Panc1 (cell line): Measurements from ENCODE around the gene EDN3. TPM values are rescaled to one million over a fixed set of nuclear protein-coding genes. Genes with fewer than 3 reads are reported as not detected.

ENCODE experiments used
- ATAC-seq: fragments of 200-7000 bp; cut with Tn5 transposase; 2 replicates; pipeline ENCODE4 v1.9.1; 2020; ENCODE audit warnings: mild to moderate bottlenecking, moderate library complexity
- Bru-seq: library from RNA; stranded (reverse); fragments of 400-500 nt; gene quantifications from one replicate; lab custom pipeline; 2021; lab: Mats Ljungman, UMichigan
- BruChase-seq, 2 experiments: library from RNA; stranded (reverse); fragments of 400-500 nt; gene quantifications; one replicate each; lab custom pipeline; 2021; lab: Mats Ljungman, UMichigan
- BruUV-seq: library from RNA; stranded (reverse); fragments of 400-500 nt; replicated peaks from 2 replicates; lab custom pipeline; 2021; lab: Mats Ljungman, UMichigan
- CTCF ChIA-PET: fragments of 300-600 bp; sonication (Branson Sonifier 250); formaldehyde crosslinking; loops from one replicate; lab custom pipeline; 2022; ENCODE audit warnings: antibody characterized with exemption; lab: Charles Lee
- POLR2A ChIA-PET: fragments of 300-600 bp; sonication (Branson Sonifier 250); formaldehyde crosslinking; loops from one replicate; lab custom pipeline; 2022; ENCODE audit warnings: antibody characterized with exemption; lab: Charles Lee
- DNase-seq: peaks from one replicate; pipeline ENCODE4 v3.0.0-alpha.2; 2010; ENCODE audit warnings: low read depth, low spot score
- H3K27ac ChIP-seq: 2 replicates; pipeline ENCODE4 v1.5.1; 2011; ENCODE audit warnings: mild to moderate bottlenecking, low read length, inconsistent platforms
- H3K27me3 ChIP-seq: fragments of 200-500 bp; sonication (Bioruptor generic); 2 replicates; pipeline ENCODE4 v1.6.0; 2014; ENCODE audit warnings: low read length, inconsistent platforms; ENCODE audit not compliant: control insufficient read depth, insufficient read depth
- H3K36me3 ChIP-seq: fragments of 200-500 bp; sonication (Bioruptor generic); 2 replicates; pipeline ENCODE4 v1.5.1; 2014; ENCODE audit warnings: inconsistent platforms, mild to moderate bottlenecking, low read length, moderate library complexity; ENCODE audit not compliant: control insufficient read depth, insufficient read depth
- H3K4me1 ChIP-seq: 2 replicates; pipeline ENCODE4 v1.5.1; 2011; ENCODE audit warnings: inconsistent platforms, mild to moderate bottlenecking, low read length, moderate library complexity; ENCODE audit not compliant: control insufficient read depth, insufficient read depth
- H3K4me3 ChIP-seq, 2 experiments: 2 replicates each; pipeline ENCODE4 v1.5.1; 2011 to 2012; ENCODE audit warnings: low read depth in 2 of 2, low read length in 2 of 2, mild to moderate bottlenecking in 2 of 2, inconsistent platforms in 1 of 2, moderate library complexity in 1 of 2
- H3K9me3 ChIP-seq: fragments of 200-500 bp; sonication (Bioruptor generic); 2 replicates; pipeline ENCODE4 v1.5.1; 2014; ENCODE audit warnings: low read depth, mild to moderate bottlenecking, inconsistent platforms, low read length, moderate library complexity; ENCODE audit not compliant: control insufficient read depth, insufficient read depth
- CTCF ChIP-seq: fragments of 450-650 bp; IDR thresholded peaks from 2 replicates; pipeline ENCODE4 v1.5.1; 2017; ENCODE audit warnings: mild to moderate bottlenecking
- POLR2AphosphoS5 ChIP-seq: IDR thresholded peaks from 2 replicates; pipeline ENCODE4 v1.6.1; 2012; ENCODE audit warnings: mild to moderate bottlenecking, low read depth, low read length, moderate library complexity
- SIN3A ChIP-seq: IDR thresholded peaks from 2 replicates; pipeline ENCODE4 v1.6.1; 2012; ENCODE audit warnings: low read depth, mild to moderate bottlenecking, low read length, moderate library complexity, borderline replicate concordance; ENCODE audit not compliant: insufficient read depth
- TCF7L2 ChIP-seq: IDR thresholded peaks from 2 replicates; pipeline ENCODE4 v1.6.1; 2011; ENCODE audit warnings: mild to moderate bottlenecking, low read depth, low read length, inconsistent platforms
- in situ Hi-C: cut with HindIII; loops from 2 replicates; pipeline ENCODE4 v1.10.0; 2016; ENCODE audit warnings: low sequenced_read_pairs, low pct_unique_long_range_greater_than_20kb
- intact Hi-C: fragments of 100-400 bp; cut with micrococcal nuclease; formaldehyde crosslinking; loops from one replicate; pipeline ENCODE4 v1.10.0; 2022; ENCODE audit not compliant: unreplicated experiment
- long read RNA-seq: library from polyadenylated mRNA; unstranded; transcript quantifications from one replicate; pipeline ENCODE4 v2.0.0, GENCODE V29; 2021; ENCODE audit not compliant: unreplicated experiment
- polyA plus RNA-seq: library from polyadenylated mRNA; unstranded; fragments of >200 nt; gene quantifications from one replicate; pipeline ENCODE4 v1.2.1, GENCODE V29; 2012; ENCODE audit warnings: missing spikeins; ENCODE audit not compliant: insufficient read length
- total RNA-seq: library from RNA; stranded (reverse); gene quantifications from one replicate; pipeline ENCODE4 v1.2.1, GENCODE V29; 2021; ENCODE audit not compliant: unreplicated experiment
- TF ChIP-seq, protein P1 (sequence below), 2 experiments: IDR thresholded peaks; 2 replicates each; pipeline ENCODE4 v1.6.1; 2011 to 2012; ENCODE audit warnings: low read depth in 2 of 2, control low read depth in 1 of 2, low read length in 1 of 2, mild to moderate bottlenecking in 1 of 2, moderate library complexity in 1 of 2; ENCODE audit not compliant: insufficient read depth in 1 of 2

Gene EDN3
- total RNA-seq (not detected), Bru-seq, nascent RNA (not detected), BruChase-seq, experiment 1, labeled RNA remaining after a 2-hour chase (not detected), BruChase-seq, experiment 2, labeled RNA remaining after a 6-hour chase (not detected)
- polyA plus RNA-seq: not detected
- long read RNA-seq: 0 reads

GRCh38 chr20:59300333-59301081 lies at the start of gene EDN3:
Gene EDN3, plus strand, starts transcription at chr20:59300611. Its CDS starts 202 bp downstream, at chr20:59300813.
- ATAC-seq (peak; percentile 69), DNase-seq (no peak)
- H3K36me3 ChIP-seq: no peaks in the 10 kb centered on the region
- POLR2A ChIA-PET: no interaction called here
- CTCF ChIA-PET: no interaction called here
- in situ Hi-C loops (no loop called here), intact Hi-C loops (no loop called here)
- no peaks in the 10 kb centered on the region for H3K4me1 ChIP-seq
- H3K9me3 ChIP-seq: no peaks in the 10 kb centered on the region
- H3K4me3 ChIP-seq: no peak within 1 kb of the TSS
- peaks cover 16% of the 10 kb centered on the region for H3K27me3 ChIP-seq
- no peak within 1 kb of the TSS for H3K27ac ChIP-seq
- BruUV-seq: no TSS peak
- TF ChIP-seq CTCF: no peak

GRCh38 chr20:59253325-59253724 lies 47.1 kb upstream of the EDN3 start:
- in situ Hi-C loops (no loop called here), intact Hi-C loops (no loop called here)
- ATAC-seq: no peak
- peaks cover 5% of the 10 kb centered on the region; the same call in 1 of the 2 replicates for H3K9me3 ChIP-seq
- H3K36me3 ChIP-seq: no peaks in the 10 kb centered on the region
- H3K27ac ChIP-seq: no peak overlapping the region
- no peak for DNase-seq
- peaks cover 28% of the 10 kb centered on the region for H3K27me3 ChIP-seq
- TF ChIP-seq POLR2AphosphoS5: no peak
- TF ChIP-seq, protein P1, sequence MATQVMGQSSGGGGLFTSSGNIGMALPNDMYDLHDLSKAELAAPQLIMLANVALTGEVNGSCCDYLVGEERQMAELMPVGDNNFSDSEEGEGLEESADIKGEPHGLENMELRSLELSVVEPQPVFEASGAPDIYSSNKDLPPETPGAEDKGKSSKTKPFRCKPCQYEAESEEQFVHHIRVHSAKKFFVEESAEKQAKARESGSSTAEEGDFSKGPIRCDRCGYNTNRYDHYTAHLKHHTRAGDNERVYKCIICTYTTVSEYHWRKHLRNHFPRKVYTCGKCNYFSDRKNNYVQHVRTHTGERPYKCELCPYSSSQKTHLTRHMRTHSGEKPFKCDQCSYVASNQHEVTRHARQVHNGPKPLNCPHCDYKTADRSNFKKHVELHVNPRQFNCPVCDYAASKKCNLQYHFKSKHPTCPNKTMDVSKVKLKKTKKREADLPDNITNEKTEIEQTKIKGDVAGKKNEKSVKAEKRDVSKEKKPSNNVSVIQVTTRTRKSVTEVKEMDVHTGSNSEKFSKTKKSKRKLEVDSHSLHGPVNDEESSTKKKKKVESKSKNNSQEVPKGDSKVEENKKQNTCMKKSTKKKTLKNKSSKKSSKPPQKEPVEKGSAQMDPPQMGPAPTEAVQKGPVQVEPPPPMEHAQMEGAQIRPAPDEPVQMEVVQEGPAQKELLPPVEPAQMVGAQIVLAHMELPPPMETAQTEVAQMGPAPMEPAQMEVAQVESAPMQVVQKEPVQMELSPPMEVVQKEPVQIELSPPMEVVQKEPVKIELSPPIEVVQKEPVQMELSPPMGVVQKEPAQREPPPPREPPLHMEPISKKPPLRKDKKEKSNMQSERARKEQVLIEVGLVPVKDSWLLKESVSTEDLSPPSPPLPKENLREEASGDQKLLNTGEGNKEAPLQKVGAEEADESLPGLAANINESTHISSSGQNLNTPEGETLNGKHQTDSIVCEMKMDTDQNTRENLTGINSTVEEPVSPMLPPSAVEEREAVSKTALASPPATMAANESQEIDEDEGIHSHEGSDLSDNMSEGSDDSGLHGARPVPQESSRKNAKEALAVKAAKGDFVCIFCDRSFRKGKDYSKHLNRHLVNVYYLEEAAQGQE (IDR thresholded peaks at IDR 0.05; ENCODE audit: insufficient read depth in 1 of 2, low read depth in 2 of 2, low read length in 1 of 2): no peak
- no peak for TF ChIP-seq CTCF
- no peak for TF ChIP-seq TCF7L2
- TF ChIP-seq SIN3A: no peak
- CTCF ChIA-PET: no interaction called here
- H3K4me3 ChIP-seq: no peak overlapping the region
- no peaks in the 10 kb centered on the region for H3K4me1 ChIP-seq
- POLR2A ChIA-PET: no interaction called here
- BruUV-seq: no TSS peak
